ENCODE measurements around the gene POLR3C. TPM values are rescaled to one million over a fixed set of nuclear protein-coding genes. Genes with fewer than 3 reads are reported as not detected.

The POLR3C gene
- total RNA-seq, 1 experiment from 2014 or later: 48.0 TPM

DNA sequence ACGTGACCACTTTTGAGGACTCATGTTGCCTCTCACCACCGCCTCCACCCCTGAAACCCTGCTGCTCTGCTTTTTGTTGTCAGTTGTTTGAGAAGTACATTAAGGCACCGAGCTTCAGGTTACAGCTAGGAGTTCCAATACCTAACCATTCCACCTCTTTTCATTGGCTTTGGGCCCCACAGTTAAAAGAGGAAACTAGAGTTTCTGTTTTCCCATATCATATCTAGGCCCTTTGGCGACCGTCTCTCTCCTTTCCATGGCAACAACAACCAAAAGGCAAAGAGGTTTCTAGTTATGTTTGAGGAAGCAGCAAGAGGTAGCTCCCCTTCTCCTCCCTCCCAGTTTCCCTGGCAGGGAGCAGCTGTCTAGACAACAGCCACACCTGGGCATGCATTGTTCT is 55.8 kb downstream of the POLR3C start:
- Mint-ChIP-seq H3K36me3 (ENCODE audit: insufficient read depth, unreplicated experiment) (no peaks in the 10 kb centered on the region), H3K27me3 (ENCODE audit: insufficient read depth, unreplicated experiment) (peaks cover 10% of the 10 kb centered on the region), H3K4me1 (ENCODE audit: low read depth, unreplicated experiment) (peaks cover 11% of the 10 kb centered on the region), H3K27ac (ENCODE audit: unreplicated experiment) (peak overlapping the region; percentile 17), H3K9me3 (ENCODE audit: unreplicated experiment) (no peaks in the 10 kb centered on the region), H3K4me3 (ENCODE audit: unreplicated experiment) (no peak overlapping the region)
- no peak for TF ChIP-seq CTCF (IDR thresholded peaks at IDR 0.05; ENCODE audit: insufficient read depth in 1 of 2, low read depth in 1 of 2, low read length in 1 of 2, severe bottlenecking in 1 of 2, unreplicated experiment in 1 of 2)
- intact Hi-C loops (cut with micrococcal nuclease; ENCODE audit: unreplicated experiment): loop anchor here (1.0 kb wide), 1 partner anchor 13 kb away; no protein-coding TSS in a partner anchor
- H3K4me3 ChIP-seq (ENCODE audit: low read depth, low read length): no peak overlapping the region
- no peaks in the 10 kb centered on the region for H3K9me3 ChIP-seq
- H3K36me3 ChIP-seq (ENCODE audit: control insufficient read depth, insufficient read depth, low read length): no peaks in the 10 kb centered on the region
- H3K4me1 ChIP-seq: peaks cover 13% of the 10 kb centered on the region
- CTCF ChIA-PET: interaction anchor here (0.5 kb wide), 1 partner anchor 9 kb away, joined by 3 read pairs; no protein-coding TSS in a partner anchor
- BruUV-seq (replicated peaks): no TSS peak
- H3K27me3 ChIP-seq (replicated peaks; ENCODE audit: control insufficient read depth, insufficient read depth, low read length): no peaks in the 10 kb centered on the region
- POLR2A ChIA-PET: no interaction called here
- DNase-seq: no peak

GRCh38 chr1:145884675-145885074 is 60.7 kb downstream of the POLR3C start:
- no peaks in the 10 kb centered on the region for H3K36me3 Mint-ChIP-seq (ENCODE audit: insufficient read depth, unreplicated experiment)
- H3K4me1 ChIP-seq: peaks cover 8% of the 10 kb centered on the region
- DNase-seq: no peak
- H3K27ac Mint-ChIP-seq (ENCODE audit: unreplicated experiment): no peak overlapping the region
- H3K9me3 ChIP-seq: no peaks in the 10 kb centered on the region
- H3K4me1 Mint-ChIP-seq (ENCODE audit: low read depth, unreplicated experiment): peaks cover 10% of the 10 kb centered on the region
- ChIA-PET CTCF (interaction anchor here (1.3 to 1.4 kb wide), 2 partner anchors 25 to 40 kb away, joined by 4 to 6 read pairs; partner anchors contain the start of genes NUDT17 and PIAS3), POLR2A (no interaction called here)
- no peaks in the 10 kb centered on the region for H3K36me3 ChIP-seq (ENCODE audit: control insufficient read depth, insufficient read depth, low read length)
- TF ChIP-seq CTCF (IDR thresholded peaks at IDR 0.05; ENCODE audit: insufficient read depth in 1 of 2, low read depth in 1 of 2, low read length in 1 of 2, severe bottlenecking in 1 of 2, unreplicated experiment in 1 of 2): no peak
- intact Hi-C loops (cut with micrococcal nuclease; ENCODE audit: unreplicated experiment): loop anchor here (2.0 kb wide), 1 partner anchor 26 kb away; the partner anchor contains the start of gene PIAS3
- H3K27me3 ChIP-seq (replicated peaks; ENCODE audit: control insufficient read depth, insufficient read depth, low read length): 0 out of 2 replicates have a peak, but pooled peaks cover 2% of the 10 kb centered on the region
- H3K9me3 Mint-ChIP-seq (ENCODE audit: unreplicated experiment): no peaks in the 10 kb centered on the region
- H3K4me3 Mint-ChIP-seq (ENCODE audit: unreplicated experiment): peak overlapping the region; percentile 76
- H3K27me3 Mint-ChIP-seq (ENCODE audit: insufficient read depth, unreplicated experiment): peaks cover 17% of the 10 kb centered on the region
- BruUV-seq (replicated peaks): no TSS peak
- no peak overlapping the region for H3K4me3 ChIP-seq (ENCODE audit: low read depth, low read length)

DNA sequence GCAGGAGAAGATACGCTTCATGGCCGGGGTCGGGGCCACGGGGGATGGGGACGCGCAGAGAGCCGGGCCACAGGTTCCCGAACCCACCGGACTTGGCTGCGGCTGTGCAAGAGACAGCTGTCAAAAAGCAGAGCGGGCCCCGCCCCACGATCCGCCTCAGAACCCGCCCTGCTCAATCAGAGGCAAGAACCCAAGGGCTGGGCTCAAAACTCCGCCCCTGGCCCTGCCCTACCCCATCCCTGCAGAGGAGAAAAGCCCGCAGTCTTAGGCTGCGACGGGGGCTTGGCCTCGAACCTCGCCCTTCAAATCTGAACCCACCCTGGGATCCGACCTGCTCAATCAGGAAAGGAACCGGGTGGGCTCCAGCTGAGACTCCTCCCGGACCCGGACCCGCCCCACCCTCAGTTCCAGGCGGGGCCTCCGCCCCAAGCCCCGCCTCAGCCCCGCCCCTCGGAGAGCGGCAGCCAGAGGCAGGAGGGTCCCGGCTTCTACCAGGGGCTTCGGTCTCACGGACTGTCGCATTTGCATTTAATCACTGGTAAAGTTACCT is 61.8 kb downstream of the POLR3C start, which contains the start of gene ANKRD35:
TSS of gene ANKRD35 (minus strand) at position 129 of the 550 bp plus-strand sequence. CDS start at position 21, 108 bp downstream.
- Histone ChIP-seq H3K36me3 (ENCODE audit: control insufficient read depth, insufficient read depth, low read length) (no peaks in the 10 kb centered on the region), H3K9me3 (no peaks in the 10 kb centered on the region), H3K4me3 (ENCODE audit: low read depth, low read length) (peak within 1 kb of the TSS; percentile 70), H3K27me3 (replicated peaks; ENCODE audit: control insufficient read depth, insufficient read depth, low read length) (0 out of 2 replicates have a peak, but pooled peaks cover 2% of the 10 kb centered on the region), H3K4me1 (peaks cover 8% of the 10 kb centered on the region)
- intact Hi-C loops (cut with micrococcal nuclease; ENCODE audit: unreplicated experiment): loop anchor here (2.0 kb wide), 1 partner anchor 27 kb away; the partner anchor contains the start of gene PIAS3
- no peaks in the 10 kb centered on the region for H3K9me3 Mint-ChIP-seq (ENCODE audit: unreplicated experiment)
- H3K36me3 Mint-ChIP-seq (ENCODE audit: insufficient read depth, unreplicated experiment): no peaks in the 10 kb centered on the region
- TF ChIP-seq CTCF (IDR thresholded peaks at IDR 0.05; ENCODE audit: insufficient read depth in 1 of 2, low read depth in 1 of 2, low read length in 1 of 2, severe bottlenecking in 1 of 2, unreplicated experiment in 1 of 2): no peak
- no TSS peak for BruUV-seq (replicated peaks)
- POLR2A ChIA-PET: interaction anchor here (0.6 to 0.7 kb wide), 2 partner anchors 26 to 62 kb away, joined by 3 read pairs; partner anchors contain the start of genes POLR3C and RNF115
- H3K27ac Mint-ChIP-seq (ENCODE audit: unreplicated experiment): no peak within 1 kb of the TSS
- peak; percentile 80 to 87 for DNase-seq
- peaks cover 17% of the 10 kb centered on the region for H3K27me3 Mint-ChIP-seq (ENCODE audit: insufficient read depth, unreplicated experiment)
- H3K4me3 Mint-ChIP-seq (ENCODE audit: unreplicated experiment): peak within 1 kb of the TSS; percentile 76
- CTCF ChIA-PET: interaction anchor here (0.6 to 1.4 kb wide), 4 partner anchors 10 to 150 kb away, joined by 3 to 6 read pairs (median 4); partner anchors contain the start of genes NUDT17 and PIAS3
- H3K4me1 Mint-ChIP-seq (ENCODE audit: low read depth, unreplicated experiment): peaks cover 10% of the 10 kb centered on the region
